ENCODE results near the gene PRPH. TPM values are rescaled to one million over a fixed set of nuclear protein-coding genes. Genes with fewer than 3 reads are reported as not detected.
"Not testable (repeated sequence)": the region's sequence is repeated elsewhere in the genome, so short reads cannot be mapped to it uniquely, and the experiment has no call there.

The PRPH gene
- total RNA-seq, 1 experiment from 2014 or later, result 0.10 TPM

DNA sequence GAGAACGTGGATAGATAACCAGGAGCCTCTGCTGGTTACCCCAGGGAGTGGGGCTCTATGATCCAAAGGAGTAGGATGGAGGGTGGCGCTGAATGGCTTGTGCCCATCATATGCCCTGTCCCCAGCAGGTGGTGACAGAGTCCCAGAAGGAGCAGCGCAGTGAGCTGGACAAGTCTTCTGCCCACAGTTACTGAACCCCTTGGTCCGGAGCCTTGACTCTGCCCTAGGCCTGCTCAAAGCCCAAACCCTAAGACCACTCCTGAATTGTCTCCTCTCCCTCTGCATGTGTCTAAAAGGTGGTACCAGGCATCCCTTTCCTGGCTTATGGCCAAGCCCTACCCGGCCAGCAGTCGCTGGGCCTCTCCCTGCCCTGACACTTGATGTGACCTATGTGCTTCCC, 3.2 kb downstream of the PRPH start:
- DNase-seq (ENCODE audit: low spot score), result no peak

DNA sequence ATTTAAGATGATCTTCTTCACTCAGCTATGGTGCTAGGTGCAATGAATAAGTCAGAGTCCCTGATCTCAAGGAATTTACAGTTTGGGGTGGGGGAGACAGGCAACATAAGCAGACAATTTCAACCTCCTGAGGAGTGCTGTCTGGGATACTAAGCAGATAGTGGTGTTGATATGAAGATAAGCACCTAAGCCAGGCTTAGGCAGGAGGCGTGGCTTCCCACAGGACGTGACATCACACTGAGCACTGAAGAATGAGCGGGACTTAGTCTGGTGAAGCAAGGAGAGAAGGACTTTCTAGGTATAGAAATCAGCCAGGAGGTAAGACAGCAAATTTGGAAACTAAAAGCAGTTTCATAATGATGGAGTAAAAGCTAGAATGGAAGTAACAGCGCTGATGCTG, 6.8 kb downstream of the PRPH start:
- no peak for DNase-seq (ENCODE audit: low spot score)

DNA sequence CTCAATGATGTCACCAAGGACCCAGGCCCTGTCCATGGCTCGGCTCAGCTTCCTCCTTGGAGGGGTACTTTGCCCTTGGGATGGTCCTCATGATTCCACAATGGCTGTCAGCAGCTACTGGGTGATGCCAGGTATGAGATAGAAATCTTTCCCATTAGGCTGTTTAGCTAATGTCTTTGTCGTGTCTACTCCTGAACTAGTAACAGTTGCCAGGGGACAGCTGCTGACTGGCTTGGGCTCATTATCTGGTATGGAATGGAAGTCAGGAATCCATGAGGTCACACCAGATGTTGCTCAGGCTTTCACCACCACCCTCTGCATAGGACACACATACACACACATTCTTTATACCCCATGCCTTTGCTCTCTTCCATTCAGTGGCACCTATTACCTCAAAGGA, 9.2 kb downstream of the PRPH start:
- no peak for DNase-seq (ENCODE audit: low spot score)

DNA sequence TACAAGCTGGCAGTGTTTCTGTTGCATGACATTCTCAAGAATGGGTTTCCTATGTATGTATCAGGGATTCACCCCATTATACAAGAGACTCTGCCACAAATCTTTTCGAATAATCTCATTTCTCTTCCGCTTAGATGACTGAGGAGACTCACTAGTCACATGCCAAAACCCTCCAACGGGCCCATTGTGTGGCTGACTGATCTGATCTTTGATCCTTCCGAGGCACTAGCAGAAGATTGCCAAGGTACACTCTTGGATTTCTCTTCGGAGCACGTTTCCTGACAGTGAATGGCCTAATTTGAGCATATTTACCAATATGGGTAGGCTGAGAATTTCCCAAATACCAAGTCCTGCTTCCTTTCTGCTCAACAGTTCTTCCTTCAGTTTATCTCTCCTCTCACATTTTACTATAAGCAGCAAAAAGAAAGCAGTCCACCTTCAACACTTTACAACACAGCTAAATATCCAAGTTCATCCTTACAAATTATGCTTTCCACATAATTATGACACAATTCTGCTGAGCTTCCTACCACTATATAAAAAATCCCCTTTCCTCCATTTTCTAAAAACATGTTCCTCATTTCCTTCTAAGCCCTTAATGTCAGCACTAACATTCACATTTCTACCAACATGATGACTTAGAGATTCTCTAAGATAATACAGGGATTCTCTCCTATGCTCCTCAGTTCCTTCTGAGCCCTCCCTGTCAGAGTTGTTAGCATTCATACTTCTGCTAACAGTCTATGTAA, 11.0 kb downstream of the PRPH start:
- DNase-seq (ENCODE audit: low spot score), result no peak

DNA sequence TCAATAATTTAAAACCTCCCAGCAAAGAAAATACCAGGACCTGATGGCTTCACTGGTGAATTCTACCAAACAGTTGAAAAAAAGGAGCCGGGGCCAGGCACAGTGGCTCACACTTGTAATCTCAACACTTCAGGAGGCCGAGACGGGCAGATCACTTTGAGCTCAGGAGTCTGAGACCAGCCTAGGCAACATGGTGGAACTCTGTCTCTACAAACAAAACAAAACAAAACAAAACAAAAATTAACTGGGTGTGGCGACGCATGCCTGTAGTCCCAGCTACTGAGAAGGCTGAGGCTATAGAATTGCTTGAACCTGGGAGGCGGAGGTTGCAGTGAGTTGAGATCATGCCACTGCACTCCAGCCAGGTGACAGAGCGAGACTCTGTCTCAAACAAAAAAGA, 14.4 kb downstream of the PRPH start:
- no peak for DNase-seq (ENCODE audit: low spot score)

DNA sequence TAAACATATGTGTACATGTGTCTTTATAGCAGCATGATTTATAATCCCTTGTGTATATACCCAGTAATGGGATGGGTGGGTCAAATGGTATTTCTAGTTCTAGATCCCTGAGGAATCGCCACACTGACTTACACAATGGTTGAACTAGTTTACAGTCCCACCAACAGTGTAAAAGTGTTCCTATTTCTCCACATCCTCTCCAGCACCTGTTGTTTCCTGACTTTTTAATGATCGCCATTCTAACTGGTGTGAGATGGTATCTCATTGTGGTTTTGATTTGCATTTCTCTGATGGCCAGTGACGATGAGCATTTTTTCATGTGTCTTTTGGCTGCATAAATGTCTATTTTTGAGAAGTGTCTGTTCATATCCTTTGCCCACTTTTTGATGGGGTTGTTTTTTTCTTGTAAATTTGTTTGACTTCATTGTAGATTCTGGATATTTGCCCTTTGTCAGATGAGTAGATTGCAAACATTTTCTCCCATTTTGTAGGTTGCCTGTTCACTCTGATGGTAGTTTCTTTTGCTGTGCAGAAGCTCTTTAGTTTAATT, 15.6 kb downstream of the PRPH start:
- not testable (repeated sequence) for DNase-seq (ENCODE audit: low spot score)

DNA sequence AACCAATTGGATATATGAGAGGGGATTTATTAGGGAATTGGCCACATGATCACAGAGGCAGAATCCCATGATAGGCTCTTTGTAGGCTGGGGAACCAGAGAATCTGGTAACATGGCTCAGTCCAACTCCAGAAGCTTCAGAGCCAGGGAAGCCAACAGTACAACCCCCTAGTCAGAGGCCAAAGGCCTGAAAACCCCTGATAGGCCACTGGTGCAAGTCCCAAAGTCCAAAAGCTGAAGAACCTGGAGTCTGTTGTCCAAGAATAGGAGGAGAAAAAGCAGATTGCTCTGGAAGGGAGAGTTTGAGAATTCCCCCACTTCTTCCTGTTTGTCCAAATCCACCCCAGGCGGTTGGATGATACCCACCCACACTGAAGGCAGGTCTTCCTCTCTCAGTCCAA, 19.9 kb downstream of the PRPH start:
- no peak for DNase-seq (ENCODE audit: low spot score)

DNA sequence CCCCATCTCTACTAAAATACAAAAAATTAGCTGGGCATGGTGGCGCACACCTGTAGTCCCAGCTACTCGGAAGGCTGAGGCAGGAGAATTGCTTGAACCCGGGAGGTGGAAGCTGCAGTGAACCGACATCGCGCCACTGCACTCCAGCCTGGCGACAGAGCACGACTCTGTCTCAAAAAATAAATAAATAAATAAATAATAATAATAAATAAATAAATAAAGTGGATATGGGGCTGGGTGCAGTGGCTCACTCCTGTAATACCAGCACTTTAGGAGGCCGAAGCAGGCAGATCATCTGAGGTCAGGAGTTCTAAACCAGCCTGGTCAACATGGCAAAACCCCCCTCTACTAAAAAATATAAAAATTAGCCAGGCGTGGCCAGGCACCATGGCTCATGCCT, 22.2 kb downstream of the PRPH start:
- not testable (repeated sequence) for DNase-seq (ENCODE audit: low spot score)

DNA sequence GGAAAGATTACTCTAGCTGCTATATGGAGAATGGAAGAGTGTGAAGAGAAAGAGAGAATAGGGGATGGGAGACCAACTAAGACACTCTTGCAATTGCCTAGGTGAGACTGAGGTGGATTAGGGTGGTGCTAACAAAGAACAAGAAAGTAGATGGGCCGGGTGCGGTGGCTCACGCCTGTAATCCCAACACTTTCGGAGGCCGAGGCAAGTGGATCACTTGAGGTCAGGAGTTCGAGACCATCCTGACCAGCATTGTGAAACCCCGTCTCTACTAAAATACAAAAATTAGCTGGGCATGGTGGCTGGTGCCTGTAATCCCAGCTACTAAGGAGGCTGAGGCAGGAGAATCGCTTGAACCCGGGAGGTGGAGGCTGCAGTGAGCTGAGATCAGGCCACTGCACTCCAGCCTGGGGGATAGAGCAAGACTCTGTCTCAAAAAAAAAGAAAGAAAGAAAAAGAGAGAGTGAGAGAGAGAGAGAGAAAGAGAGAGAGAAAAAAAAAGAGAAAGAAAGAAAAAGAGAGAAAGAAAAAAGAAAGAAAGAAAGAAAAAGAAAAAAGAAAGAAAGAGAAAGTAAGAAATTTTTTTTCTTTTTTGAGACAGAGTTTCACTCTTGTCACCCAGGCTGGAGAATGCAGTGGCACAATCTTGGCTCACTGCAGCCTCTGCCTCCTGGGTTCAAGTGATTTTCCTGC, 25.6 kb downstream of the PRPH start:
- DNase-seq (ENCODE audit: low spot score), result not testable (repeated sequence)

DNA sequence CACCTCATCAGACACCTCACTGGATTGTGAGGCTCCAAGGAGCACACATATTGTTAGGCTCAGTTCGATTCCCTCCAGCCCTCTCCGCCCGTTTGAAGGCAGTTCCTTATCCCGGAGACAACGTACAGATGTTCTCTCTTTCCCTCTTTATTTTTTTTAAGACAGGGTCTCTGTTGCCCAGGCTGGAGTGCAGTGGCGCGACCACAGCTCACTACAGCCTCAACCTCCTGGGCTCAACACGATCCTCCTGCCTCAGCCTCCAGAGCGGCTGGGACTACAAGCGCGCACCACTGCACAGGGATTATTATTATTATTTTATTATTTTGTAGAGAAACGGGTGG, 27.4 kb downstream of the PRPH start:
- DNase-seq (ENCODE audit: low spot score), result no peak

DNA sequence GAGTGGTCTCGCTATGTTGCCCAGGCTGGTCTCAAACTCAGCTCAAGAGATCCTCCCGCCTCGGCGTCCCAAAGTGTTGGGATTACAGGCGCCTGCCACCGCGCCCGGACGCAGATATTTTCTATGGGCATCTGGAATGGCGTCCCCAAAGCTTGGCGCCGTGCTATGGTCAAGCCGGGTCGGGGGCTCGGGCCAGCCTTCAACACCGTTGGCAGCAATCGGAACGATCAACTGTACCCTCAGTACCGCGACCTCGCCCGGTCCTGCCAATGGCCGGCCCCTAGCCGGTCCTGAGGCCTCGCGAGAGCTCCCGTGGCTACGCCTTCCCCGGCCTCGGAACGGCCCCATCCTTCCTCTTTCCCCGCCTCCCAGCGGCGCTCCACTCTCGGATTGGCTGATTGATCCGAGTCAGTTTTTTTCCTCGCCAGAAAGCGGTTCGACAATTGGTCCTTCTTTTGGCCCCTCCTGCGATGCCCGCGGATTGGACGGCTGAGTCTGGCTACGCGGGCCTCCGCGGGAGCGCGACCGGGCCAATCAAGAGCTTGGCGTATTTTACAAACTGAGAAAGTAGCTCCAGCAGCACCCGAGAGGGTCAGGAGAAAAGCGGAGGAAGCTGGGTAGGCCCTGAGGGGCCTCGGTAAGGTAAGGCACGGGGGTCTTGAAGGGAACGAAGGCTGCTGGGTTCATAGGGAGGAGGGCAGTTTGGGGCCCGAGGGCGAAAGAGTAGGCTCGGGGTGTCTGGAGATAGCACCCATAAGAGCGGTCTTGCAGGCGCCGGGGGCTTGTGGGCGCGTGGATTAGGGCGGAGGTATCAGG, 28.0 kb downstream of the PRPH start, which contains the start of gene TROAP:
TROAP (plus strand) TSS at position 548 of the 816 bp plus-strand sequence. CDS start 354 bp downstream, outside the sequence.
- peak; percentile 96 for DNase-seq (ENCODE audit: low spot score)

DNA sequence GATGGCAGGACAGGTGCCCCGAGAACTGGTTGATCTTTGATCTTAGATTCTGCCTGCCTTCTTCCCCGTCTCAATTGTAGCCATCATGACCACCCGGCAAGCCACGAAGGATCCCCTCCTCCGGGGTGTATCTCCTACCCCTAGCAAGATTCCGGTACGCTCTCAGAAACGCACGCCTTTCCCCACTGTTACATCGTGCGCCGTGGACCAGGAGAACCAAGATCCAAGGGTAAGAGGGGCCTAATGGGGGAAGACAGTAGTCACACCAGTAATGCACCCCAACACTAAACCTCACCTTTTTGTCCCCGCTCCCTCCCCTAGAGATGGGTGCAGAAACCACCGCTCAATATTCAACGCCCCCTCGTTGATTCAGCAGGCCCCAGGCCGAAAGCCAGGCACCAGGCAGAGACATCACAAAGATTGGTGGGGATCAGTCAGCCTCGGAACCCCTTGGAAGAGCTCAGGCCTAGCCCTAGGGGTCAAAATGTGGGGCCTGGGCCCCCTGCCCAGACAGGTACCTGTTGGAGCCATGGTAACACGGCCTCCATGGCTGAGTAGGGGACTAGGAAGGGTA, 28.7 kb downstream of the PRPH start:
- DNase-seq (ENCODE audit: low spot score), result no peak

DNA sequence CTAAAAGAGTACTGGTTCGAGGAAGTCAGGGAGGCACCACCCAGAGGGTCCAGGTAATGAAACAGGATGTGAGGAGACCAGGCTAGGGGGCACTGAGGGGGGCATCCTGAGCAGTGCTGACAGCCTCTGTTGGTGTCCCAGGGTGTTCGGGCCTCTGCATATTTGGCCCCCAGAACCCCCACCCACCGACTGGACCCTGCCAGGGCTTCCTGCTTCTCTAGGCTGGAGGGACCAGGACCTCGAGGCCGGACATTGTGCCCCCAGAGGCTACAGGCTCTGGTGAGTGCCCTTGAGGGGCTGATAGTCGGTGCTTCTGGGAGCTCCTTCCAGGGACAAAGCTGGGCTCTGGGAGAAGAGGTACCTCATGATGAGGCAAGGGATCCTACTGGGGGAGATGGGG, 30.7 kb downstream of the PRPH start:
- no peak for DNase-seq (ENCODE audit: low spot score)

DNA sequence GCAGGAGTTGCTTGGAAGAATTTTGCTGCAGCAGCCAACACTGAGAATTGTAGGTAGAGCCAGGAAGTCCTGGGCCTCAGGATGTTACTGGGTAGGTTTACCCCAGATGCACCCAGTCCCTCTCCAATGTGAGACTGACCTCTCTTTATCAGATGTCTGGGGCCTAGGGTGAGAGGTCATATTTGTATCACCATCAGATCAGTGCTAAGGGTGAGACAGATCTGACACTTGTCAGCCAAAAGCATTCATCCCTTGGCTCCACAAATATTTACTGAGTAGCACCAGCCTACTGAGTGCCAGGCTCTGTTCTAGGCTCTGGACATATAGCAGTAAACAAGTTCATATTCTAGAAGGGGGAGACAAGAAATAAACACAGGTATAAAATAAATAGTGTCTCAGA, 32.4 kb downstream of the PRPH start:
- DNase-seq (ENCODE audit: low spot score), result no peak

DNA sequence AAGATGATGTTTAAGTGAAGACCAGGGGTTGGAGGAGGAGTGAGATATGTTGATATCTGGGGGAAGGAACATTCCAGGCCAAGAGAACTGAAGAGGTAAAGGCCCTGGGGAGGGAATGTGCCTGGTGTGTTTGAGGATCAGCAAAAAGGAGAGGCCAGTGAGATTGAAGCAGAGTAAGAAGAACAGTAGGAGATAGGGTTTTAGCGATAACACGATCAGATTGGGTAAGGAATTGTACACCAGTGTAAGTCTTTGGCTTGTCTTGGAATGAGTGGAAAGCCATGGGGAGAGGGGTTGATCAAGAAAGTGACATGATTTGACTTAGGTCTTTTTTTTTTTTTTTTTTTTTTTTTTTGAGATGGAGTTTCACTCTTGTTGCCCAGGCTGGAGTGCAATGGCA, 32.9 kb downstream of the PRPH start:
- no peak for DNase-seq (ENCODE audit: low spot score)

DNA sequence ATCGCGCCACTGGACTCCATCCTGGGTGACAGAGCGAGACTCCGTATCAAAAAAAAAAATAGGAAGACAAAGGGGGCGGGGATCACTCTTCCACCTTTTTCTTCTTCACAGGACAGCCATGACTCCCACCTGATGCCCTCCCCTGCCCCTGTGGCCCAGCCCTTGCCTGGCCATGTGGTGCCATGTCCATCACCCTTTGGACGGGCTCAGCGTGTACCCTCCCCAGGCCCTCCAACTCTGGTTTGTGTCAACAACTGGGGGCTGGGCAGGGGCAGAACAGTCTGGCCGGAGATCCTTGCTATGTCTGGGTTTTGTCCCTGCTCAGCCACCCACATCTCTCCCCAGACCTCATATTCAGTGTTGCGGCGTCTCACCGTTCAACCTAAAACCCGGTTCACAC, 33.9 kb downstream of the PRPH start:
- no peak for DNase-seq (ENCODE audit: low spot score)

DNA sequence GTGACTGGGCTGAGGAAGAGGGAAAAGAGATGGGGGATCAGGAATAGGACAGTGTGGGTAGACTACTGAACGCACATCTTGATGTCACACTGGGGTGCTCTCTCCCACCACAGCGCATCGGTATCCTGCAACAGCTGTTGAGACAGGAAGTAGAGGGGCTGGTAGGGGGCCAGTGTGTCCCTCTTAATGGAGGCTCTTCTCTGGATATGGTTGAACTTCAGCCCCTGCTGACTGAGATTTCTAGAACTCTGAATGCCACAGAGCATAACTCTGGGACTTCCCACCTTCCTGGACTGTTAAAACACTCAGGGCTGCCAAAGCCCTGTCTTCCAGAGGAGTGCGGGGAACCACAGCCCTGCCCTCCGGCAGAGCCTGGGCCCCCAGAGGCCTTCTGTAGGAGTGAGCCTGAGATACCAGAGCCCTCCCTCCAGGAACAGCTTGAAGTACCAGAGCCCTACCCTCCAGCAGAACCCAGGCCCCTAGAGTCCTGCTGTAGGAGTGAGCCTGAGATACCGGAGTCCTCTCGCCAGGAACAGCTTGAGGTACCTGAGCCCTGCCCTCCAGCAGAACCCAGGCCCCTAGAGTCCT, 35.2 kb downstream of the PRPH start:
- no peak for DNase-seq (ENCODE audit: low spot score)

DNA sequence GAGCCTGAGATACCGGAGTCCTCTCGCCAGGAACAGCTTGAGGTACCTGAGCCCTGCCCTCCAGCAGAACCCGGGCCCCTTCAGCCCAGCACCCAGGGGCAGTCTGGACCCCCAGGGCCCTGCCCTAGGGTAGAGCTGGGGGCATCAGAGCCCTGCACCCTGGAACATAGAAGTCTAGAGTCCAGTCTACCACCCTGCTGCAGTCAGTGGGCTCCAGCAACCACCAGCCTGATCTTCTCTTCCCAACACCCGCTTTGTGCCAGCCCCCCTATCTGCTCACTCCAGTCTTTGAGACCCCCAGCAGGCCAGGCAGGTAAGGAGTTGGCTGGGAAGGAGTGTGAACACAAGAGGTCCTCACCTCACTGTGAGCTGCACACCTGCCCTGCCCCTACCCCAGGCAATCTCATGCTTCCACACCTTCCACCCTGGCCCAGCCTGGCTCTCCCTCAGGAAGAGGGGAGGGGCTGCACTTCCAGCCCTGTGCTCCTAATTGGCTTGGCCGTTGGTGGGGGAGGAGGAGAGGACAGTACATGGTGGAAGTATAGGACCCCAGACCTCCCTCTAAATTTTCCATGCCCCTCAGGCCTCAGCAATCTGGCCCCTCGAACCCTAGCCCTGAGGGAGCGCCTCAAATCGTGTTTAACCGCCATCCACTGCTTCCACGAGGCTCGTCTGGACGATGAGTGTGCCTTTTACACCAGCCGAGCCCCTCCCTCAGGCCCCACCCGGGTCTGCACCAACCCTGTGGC, 35.9 kb downstream of the PRPH start:
- no peak for DNase-seq (ENCODE audit: low spot score)

DNA sequence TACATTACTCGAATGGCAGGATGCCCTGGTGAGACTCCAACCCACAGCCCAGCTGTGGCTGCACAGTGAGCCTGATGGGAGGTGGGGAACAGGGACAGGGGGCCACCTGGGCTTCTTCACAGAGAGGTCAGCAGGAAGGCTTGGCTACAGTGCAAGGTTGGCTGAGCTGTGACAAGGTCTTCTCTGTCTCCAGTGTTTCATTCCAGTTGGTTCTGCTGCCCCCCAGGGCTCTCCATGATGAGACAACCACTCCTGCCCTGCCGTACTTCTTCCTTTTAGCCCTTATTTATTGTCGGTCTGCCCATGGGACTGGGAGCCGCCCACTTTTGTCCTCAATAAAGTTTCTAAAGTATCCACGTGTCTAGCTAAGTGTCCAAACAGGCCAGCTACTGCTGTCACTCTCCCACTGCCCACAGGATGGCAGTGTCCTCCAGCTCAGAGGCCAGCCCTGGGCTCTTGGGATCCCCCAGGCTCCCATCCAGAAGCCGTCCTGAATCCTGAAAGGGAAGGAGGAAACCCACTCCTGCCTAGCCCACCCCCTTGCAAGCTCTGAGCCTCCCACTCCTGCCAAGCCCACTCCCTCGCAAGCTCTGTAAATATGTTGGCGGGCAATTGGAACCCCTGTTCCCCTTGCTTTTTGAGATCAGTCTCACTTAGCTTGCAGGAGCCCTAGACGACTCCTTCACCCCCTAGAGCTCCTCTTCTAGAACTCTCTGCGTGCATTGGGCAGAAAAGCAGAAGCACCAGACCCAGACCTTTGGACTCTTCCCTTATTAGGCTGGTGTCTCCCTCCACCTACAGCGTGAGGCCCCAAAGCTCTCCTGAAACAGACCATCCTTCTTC, 36.7 kb downstream of the PRPH start:
- DNase-seq (ENCODE audit: low spot score), result peak; percentile 56

DNA sequence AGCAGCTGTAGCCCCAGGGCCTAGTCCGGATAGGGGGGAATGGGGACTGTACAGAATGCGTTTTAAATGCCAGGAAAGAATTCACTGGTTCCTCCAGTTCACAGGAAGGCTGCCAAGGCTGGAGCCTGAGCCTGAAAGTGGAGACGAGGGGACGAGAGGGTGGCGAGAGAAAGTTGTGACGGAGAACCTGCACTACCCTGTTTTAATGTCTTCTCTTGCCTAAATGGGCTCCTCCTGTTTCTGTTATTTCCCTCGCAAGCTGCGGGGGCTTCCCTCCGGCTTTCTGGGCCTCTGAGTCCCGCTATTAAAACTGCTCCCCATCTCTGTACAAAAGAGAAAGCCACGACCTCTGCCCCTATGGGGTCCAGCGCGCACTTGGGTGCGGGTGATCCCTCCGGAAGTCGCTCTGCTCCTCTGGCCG, 37.5 kb downstream of the PRPH start:
- no peak for DNase-seq (ENCODE audit: low spot score)
